ENCODE results near the gene TCFL5. TPM values are rescaled to one million over a fixed set of nuclear protein-coding genes. Genes with fewer than 3 reads are reported as not detected.

TCFL5 gene
- total RNA-seq, 2 experiments from 2014 or later = 9.3 to 10.1 TPM

GRCh38 chr20:62836967-62837490 lies 24.6 kb downstream of the TCFL5 start:
- no peaks in the 10 kb centered on the region for H3K9me3 Mint-ChIP-seq
- H3K27me3 Mint-ChIP-seq = no peaks in the 10 kb centered on the region
- POLR2A ChIA-PET = no interaction called here

GRCh38 chr20:62835931-62836861 lies 25.4 kb downstream of the TCFL5 start:
- DNase-seq (no peak), ATAC-seq (ENCODE audit: low read depth) (no peak)
- Mint-ChIP-seq H3K27ac (no peak overlapping the region), H3K4me1 (peaks cover 9% of the 10 kb centered on the region), H3K27me3 (no peaks in the 10 kb centered on the region), H3K4me3 (no peak overlapping the region), H3K36me3 (no peaks in the 10 kb centered on the region), H3K9me3 (no peaks in the 10 kb centered on the region)
- POLR2A ChIA-PET = no interaction called here

More at GRCh38 chr20:62836967-62837490, 24.6 kb downstream of the TCFL5 start:
- H3K4me1 Mint-ChIP-seq = peaks cover 7% of the 10 kb centered on the region
- no peak overlapping the region for H3K4me3 Mint-ChIP-seq
- DNase-seq (no peak), ATAC-seq (ENCODE audit: low read depth) (no peak)
- no peak overlapping the region for H3K27ac Mint-ChIP-seq
- no peaks in the 10 kb centered on the region for H3K36me3 Mint-ChIP-seq

- DNase-seq (no peak), ATAC-seq (ENCODE audit: low read depth) (no peak)
- Mint-ChIP-seq H3K4me3 (no peak overlapping the region), H3K36me3 (no peaks in the 10 kb centered on the region), H3K27ac (no peak overlapping the region), H3K9me3 (no peaks in the 10 kb centered on the region), H3K27me3 (no peaks in the 10 kb centered on the region), H3K4me1 (peaks cover 9% of the 10 kb centered on the region)
- POLR2A ChIA-PET = no interaction called here
These were observed 26.5 kb downstream of the TCFL5 start for GRCh38 chr20:62834967-62835730.

- DNase-seq = no peak
- no peak for ATAC-seq (ENCODE audit: low read depth)
- no peaks in the 10 kb centered on the region for H3K27me3 Mint-ChIP-seq
- H3K9me3 Mint-ChIP-seq = no peaks in the 10 kb centered on the region
- H3K4me1 Mint-ChIP-seq = peaks cover 9% of the 10 kb centered on the region
- POLR2A ChIA-PET = interaction anchor here (0.6 kb wide), 1 partner anchor 38 kb away, joined by 3 read pairs; no protein-coding TSS in a partner anchor
- peak overlapping the region; percentile 4 for H3K27ac Mint-ChIP-seq
- H3K4me3 Mint-ChIP-seq = no peak overlapping the region
- no peaks in the 10 kb centered on the region for H3K36me3 Mint-ChIP-seq
These were observed 28.7 kb downstream of the TCFL5 start for GRCh38 chr20:62832951-62833391.

GRCh38 chr20:62832212-62832922 lies 29.3 kb downstream of the TCFL5 start:
- Mint-ChIP-seq H3K27me3 (no peaks in the 10 kb centered on the region), H3K36me3 (no peaks in the 10 kb centered on the region), H3K27ac (peak overlapping the region; percentile 16), H3K4me1 (peaks cover 9% of the 10 kb centered on the region), H3K4me3 (no peak overlapping the region), H3K9me3 (no peaks in the 10 kb centered on the region)
- ATAC-seq (ENCODE audit: low read depth) (peak; percentile 87), DNase-seq (no peak)
- POLR2A ChIA-PET = interaction anchor here (0.6 to 0.7 kb wide), 2 partner anchors 26 to 39 kb away, joined by 3 read pairs; no protein-coding TSS in a partner anchor

- POLR2A ChIA-PET = interaction anchor here (0.7 kb wide), 1 partner anchor 26 kb away, joined by 3 read pairs; no protein-coding TSS in a partner anchor
- Mint-ChIP-seq H3K4me1 (peaks cover 9% of the 10 kb centered on the region), H3K27me3 (no peaks in the 10 kb centered on the region), H3K9me3 (no peaks in the 10 kb centered on the region), H3K27ac (no peak overlapping the region), H3K36me3 (no peaks in the 10 kb centered on the region), H3K4me3 (no peak overlapping the region)
- DNase-seq (no peak), ATAC-seq (ENCODE audit: low read depth) (no peak)
These were observed 29.8 kb downstream of the TCFL5 start for GRCh38 chr20:62831854-62832211.

- Mint-ChIP-seq H3K4me1 (peaks cover 9% of the 10 kb centered on the region), H3K4me3 (no peak overlapping the region), H3K27ac (no peak overlapping the region), H3K27me3 (no peaks in the 10 kb centered on the region), H3K36me3 (no peaks in the 10 kb centered on the region), H3K9me3 (no peaks in the 10 kb centered on the region)
- POLR2A ChIA-PET = interaction anchor here (0.7 kb wide), 1 partner anchor 27 kb away, joined by 3 read pairs; no protein-coding TSS in a partner anchor
- DNase-seq = no peak
- ATAC-seq (ENCODE audit: low read depth) = no peak
These were observed 30.2 kb downstream of the TCFL5 start for GRCh38 chr20:62831361-62831788.

- Mint-ChIP-seq H3K27me3 (no peaks in the 10 kb centered on the region), H3K9me3 (no peaks in the 10 kb centered on the region), H3K27ac (no peak overlapping the region), H3K4me3 (no peak overlapping the region), H3K36me3 (no peaks in the 10 kb centered on the region), H3K4me1 (peaks cover 9% of the 10 kb centered on the region)
- DNase-seq = no peak
- ATAC-seq (ENCODE audit: low read depth) = no peak
- POLR2A ChIA-PET = no interaction called here
These were observed 30.8 kb downstream of the TCFL5 start for GRCh38 chr20:62830821-62831220.

- H3K27ac Mint-ChIP-seq = no peak overlapping the region
- POLR2A ChIA-PET = no interaction called here
- H3K4me3 Mint-ChIP-seq = no peak overlapping the region
- no peaks in the 10 kb centered on the region for H3K27me3 Mint-ChIP-seq
- ATAC-seq (ENCODE audit: low read depth) (no peak), DNase-seq (no peak)
- peaks cover 9% of the 10 kb centered on the region for H3K4me1 Mint-ChIP-seq
- no peaks in the 10 kb centered on the region for H3K9me3 Mint-ChIP-seq
- no peaks in the 10 kb centered on the region for H3K36me3 Mint-ChIP-seq
These were observed 31.4 kb downstream of the TCFL5 start for GRCh38 chr20:62830251-62830650.

- Mint-ChIP-seq H3K27ac (no peak overlapping the region), H3K4me1 (peaks cover 9% of the 10 kb centered on the region), H3K27me3 (no peaks in the 10 kb centered on the region), H3K4me3 (no peak overlapping the region), H3K36me3 (no peaks in the 10 kb centered on the region), H3K9me3 (no peaks in the 10 kb centered on the region)
- DNase-seq (no peak), ATAC-seq (ENCODE audit: low read depth) (no peak)
- POLR2A ChIA-PET = no interaction called here
These were observed 32.1 kb downstream of the TCFL5 start for GRCh38 chr20:62829231-62830230.

GRCh38 chr20:62828511-62829230 lies 33.0 kb downstream of the TCFL5 start:
- H3K27me3 Mint-ChIP-seq = no peaks in the 10 kb centered on the region
- H3K36me3 Mint-ChIP-seq = no peaks in the 10 kb centered on the region
- peaks cover 9% of the 10 kb centered on the region for H3K4me1 Mint-ChIP-seq
- no peak overlapping the region for H3K27ac Mint-ChIP-seq
- H3K9me3 Mint-ChIP-seq = no peaks in the 10 kb centered on the region
- no peak overlapping the region for H3K4me3 Mint-ChIP-seq
- POLR2A ChIA-PET = no interaction called here
- no peak for DNase-seq
- ATAC-seq (ENCODE audit: low read depth) = no peak

- Mint-ChIP-seq H3K9me3 (no peaks in the 10 kb centered on the region), H3K4me1 (peaks cover 9% of the 10 kb centered on the region), H3K4me3 (no peak overlapping the region), H3K27ac (no peak overlapping the region), H3K36me3 (no peaks in the 10 kb centered on the region), H3K27me3 (no peaks in the 10 kb centered on the region)
- ATAC-seq (ENCODE audit: low read depth) (no peak), DNase-seq (no peak)
- POLR2A ChIA-PET = no interaction called here
These were observed 33.6 kb downstream of the TCFL5 start for GRCh38 chr20:62828051-62828450.
